NCI-H1694 treated with DMSO at 0.1 percent for 48 hours (cell line): ENCODE data around the gene GARIN3.
"Not testable (repeated sequence)": the region's sequence is repeated elsewhere in the genome, so short reads cannot be mapped to it uniquely, and the experiment has no call there.

Experiments used
- DNase-seq: peaks from one replicate; lab custom pipeline; 2025; lab: John Stamatoyannopoulos, UW

GARIN3 gene

GRCh38 chr5:157185122-157185521 lies 19.1 kb upstream of the GARIN3 start:
- not testable (repeated sequence) for DNase-seq

DNA sequence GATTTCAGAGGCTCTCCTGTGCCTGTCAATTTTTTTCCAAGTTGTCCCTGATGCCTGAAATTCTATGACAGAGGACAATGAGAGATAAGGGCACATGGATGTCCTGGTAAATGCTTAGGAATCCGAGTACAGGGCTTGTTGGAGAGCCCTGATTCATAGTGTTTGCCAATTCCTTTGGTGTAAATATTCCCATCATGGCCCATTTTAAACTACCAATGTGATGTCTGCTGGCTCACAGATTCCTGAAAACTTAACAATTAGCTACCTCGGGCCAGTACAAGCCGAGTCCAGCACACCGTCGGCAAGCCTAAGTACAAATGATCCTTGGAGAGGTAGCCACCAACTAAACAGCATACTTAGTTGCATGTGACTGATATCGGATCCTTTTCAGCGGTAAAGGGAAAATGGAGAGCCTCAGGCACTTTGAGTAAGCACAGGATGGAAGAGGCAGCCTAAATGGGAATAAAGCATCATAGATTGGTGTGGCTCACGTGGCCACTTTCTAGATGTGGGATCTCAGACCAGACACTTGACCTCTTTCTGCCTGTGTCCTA lies 18.1 kb upstream of the GARIN3 start:
- no peak for DNase-seq

GRCh38 chr5:157182143-157182757 lies 16.2 kb upstream of the GARIN3 start:
- no peak for DNase-seq

DNA sequence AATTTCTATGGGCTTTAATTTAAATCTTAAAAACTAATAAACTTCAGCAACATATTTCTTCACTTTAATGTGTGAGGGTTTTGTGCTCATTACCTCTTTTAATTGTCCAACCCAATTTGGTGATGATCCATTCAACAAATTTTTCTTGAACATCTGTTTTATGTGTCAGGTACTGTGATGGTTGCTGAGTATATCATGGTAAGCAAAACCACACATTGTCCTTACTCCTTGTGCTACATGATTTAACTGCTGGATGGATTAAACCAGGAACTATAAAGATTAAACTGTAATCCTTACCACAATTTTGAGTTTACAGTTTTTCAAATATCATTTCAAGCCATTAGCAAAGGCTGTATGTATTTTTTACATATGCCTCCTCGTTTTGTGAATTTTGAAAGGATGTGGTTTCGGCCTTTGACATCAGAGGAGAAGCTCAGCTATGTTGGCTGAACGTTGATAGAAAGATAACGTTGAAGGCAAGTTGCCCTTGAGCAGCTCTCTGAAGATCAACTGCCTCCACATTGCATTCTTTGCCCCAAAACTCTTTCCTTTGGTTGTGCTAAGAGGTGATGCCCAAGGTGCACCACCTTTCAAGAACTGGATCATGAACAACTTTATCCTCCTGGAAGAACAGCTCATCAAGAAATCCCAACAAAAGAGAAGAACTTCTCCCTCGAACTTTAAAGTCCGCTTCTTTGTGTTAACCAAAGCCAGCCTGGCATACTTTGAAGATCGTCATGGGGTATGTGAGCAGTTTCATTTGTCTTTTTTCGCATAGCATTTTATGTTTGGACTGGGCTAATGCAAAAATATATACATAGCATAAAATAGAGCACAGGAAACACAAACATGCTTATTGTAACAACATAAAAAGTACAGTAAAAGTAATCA lies 14.6 kb upstream of the GARIN3 start, which contains the start of gene ITK:
Gene ITK, plus strand, starts transcription at position 467 of the 891 bp plus-strand sequence. Its CDS starts 138 bp downstream, at position 605.
- no peak for DNase-seq

- DNase-seq: no peak
These were observed 12.9 kb upstream of the GARIN3 start for GRCh38 chr5:157178966-157179365.

- DNase-seq: no peak
These were observed 11.9 kb upstream of the GARIN3 start for GRCh38 chr5:157177953-157178352.

GRCh38 chr5:157175071-157175612 lies 9.1 kb upstream of the GARIN3 start:
- DNase-seq: no peak

DNA sequence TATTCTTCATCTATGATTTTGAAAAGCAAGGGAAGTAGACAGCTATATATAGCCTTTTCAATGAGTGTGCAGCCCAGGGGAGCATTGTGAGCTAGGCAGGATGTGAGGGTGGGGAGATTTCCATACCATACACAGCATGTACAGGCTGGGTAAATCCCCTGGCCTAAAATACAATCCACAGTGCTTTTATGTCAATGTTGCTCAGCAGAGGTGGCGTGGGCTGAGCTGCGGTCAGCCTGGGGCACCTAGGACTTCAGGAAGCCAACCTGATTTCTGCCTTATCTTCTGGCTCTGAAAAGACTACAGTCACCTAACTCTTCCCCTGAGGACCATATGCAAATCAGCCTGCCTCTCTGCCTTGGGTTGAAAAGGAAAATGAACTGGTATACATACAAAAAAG lies 6.3 kb upstream of the GARIN3 start:
- no peak for DNase-seq

- DNase-seq: no peak
These were observed 2.2 kb upstream of the GARIN3 start for GRCh38 chr5:157168286-157168685.

- DNase-seq: no peak
These were observed 1.2 kb upstream of the GARIN3 start for GRCh38 chr5:157167214-157167621.

DNA sequence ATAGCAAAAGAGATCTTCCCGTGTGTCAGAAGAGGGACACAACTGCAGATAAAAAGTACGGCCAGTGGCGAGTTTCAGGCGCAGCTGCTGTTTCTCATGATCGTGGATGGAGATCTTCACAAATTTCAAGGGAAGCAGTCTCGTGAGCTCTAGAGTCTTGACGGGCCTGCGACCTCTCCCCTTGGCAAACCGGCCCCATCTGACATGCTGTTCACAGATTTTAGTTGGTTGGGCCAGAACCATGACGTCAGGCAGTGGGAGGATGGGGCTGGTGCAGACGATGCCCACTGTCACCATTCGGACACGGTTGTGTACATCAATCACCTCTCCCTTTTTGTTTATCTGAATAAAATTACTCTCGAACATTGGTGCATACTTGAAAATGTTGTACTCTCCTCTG lies 396 bp downstream of the GARIN3 start:
- no peak for DNase-seq

- DNase-seq: no peak
These were observed 803 bp downstream of the GARIN3 start for GRCh38 chr5:157165261-157165660.

- no peak for DNase-seq
These were observed 1.5 kb downstream of the GARIN3 start for GRCh38 chr5:157164521-157164920.

- DNase-seq: no peak
These were observed 3.0 kb downstream of the GARIN3 start for GRCh38 chr5:157162919-157163510.

GRCh38 chr5:157161996-157162395 lies 4.1 kb downstream of the GARIN3 start:
- DNase-seq: no peak

DNA sequence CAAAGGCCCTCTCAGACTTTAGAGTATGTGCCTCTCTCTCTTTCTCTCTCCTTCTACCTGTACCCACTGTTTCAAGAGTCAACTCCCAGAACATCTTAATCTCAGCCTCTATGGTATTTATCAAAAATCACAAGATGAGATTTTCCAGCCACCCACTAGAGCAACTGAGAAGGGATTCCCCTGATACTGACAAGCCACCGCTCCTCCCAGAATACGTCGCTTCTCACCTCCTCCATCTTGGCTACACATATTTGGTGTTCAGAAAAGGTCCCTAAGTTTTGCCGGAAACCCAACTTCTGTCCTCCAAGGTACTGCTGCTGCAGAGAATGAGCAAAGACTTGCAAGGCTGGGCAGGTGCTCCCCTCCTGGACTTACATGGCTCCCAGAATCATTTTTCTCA lies 6.1 kb downstream of the GARIN3 start:
- DNase-seq: no peak

- no peak for DNase-seq
These were observed 6.8 kb downstream of the GARIN3 start for GRCh38 chr5:157159209-157159751.

DNA sequence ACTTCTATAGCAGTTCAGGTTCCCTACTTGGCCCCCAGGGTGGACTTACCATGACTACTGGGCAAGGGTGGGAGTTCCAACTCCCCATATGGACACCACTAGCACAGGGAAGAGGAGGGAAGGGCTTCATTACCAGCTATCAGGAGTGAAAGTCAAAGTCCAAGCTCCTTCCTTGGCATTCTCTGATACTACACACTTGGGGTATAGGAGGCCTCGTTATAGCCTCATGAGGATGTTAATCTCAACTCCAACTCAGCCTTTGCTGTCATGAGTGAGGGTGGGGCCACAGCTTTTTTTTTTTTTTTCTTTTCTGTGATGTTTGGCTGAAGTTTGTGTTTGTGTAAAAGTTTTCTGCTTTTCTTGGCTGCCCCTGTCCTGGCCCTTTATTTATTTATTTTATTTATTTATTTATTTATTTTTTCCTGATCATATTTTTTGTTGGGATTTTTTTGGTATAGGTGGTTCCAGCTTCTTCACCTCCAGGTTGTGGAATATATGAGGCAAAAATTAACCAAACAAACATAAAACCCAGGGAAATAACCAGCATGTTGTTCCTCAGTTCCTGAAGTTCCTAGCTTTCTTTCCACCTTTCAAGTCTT lies 8.7 kb downstream of the GARIN3 start:
- DNase-seq: no peak

GRCh38 chr5:157155297-157155696 lies 10.8 kb downstream of the GARIN3 start:
- no peak for DNase-seq

- no peak for DNase-seq
These were observed 15.1 kb downstream of the GARIN3 start for GRCh38 chr5:157150995-157151394.

- DNase-seq: peak; percentile 50
These were observed 17.1 kb downstream of the GARIN3 start for GRCh38 chr5:157148734-157149615.
